HCT116 (cell line): ENCODE measurements around the gene C2CD2.

Experiments
- CEBPB ChIP-seq: IDR thresholded peaks from 2 replicates; pipeline ENCODE4 v1.6.1; 2012; ENCODE audit warnings: low read depth
- CTCF ChIP-seq, 3 experiments: fragments of 200-600 bp in 1 of 3; sonication (generic) in 1 of 3; IDR thresholded peaks in 2 of 3; conservative IDR thresholded peaks in 1 of 3; 2 replicates each; pipeline ENCODE4 v1.5.1; 2012 to 2017; ENCODE audit warnings: low read depth in 2 of 3, low read length in 2 of 3, antibody characterized with exemption in 1 of 3, borderline replicate concordance in 1 of 3, control low read depth in 1 of 3, mild to moderate bottlenecking in 1 of 3, mixed read lengths in 1 of 3, mixed run types in 1 of 3, moderate library complexity in 1 of 3; ENCODE audit not compliant: insufficient read depth in 1 of 3
- EZH2 ChIP-seq: fragments of 200-600 bp; sonication (generic); IDR thresholded peaks from 2 replicates; pipeline ENCODE4 v1.6.1; 2017; ENCODE audit warnings: antibody characterized with exemption, mixed run types
- MAX ChIP-seq: IDR thresholded peaks from 2 replicates; pipeline ENCODE4 v1.6.1; 2012
- POLR2A ChIP-seq: IDR thresholded peaks from 2 replicates; pipeline ENCODE4 v1.7.0; 2011; ENCODE audit warnings: borderline replicate concordance; ENCODE audit not compliant: insufficient read depth, insufficient read length; ENCODE audit errors: extremely low read depth
- POLR2AphosphoS5 ChIP-seq: IDR thresholded peaks from 2 replicates; pipeline ENCODE4 v1.6.1; 2011; ENCODE audit warnings: mild to moderate bottlenecking, low read depth, low read length, moderate library complexity
- RAD21 ChIP-seq: IDR thresholded peaks from 2 replicates; pipeline ENCODE4 v1.6.1; 2012; ENCODE audit warnings: low read depth, mild to moderate bottlenecking
- REST ChIP-seq: IDR thresholded peaks from 2 replicates; pipeline ENCODE4 v1.6.1; 2012; ENCODE audit warnings: low read depth
- SIN3A ChIP-seq: IDR thresholded peaks from 2 replicates; pipeline ENCODE4 v1.6.1; 2012; ENCODE audit warnings: low read depth
- SP1 ChIP-seq: IDR thresholded peaks from 2 replicates; pipeline ENCODE4 v1.6.1; 2012; ENCODE audit warnings: low read depth
- TCF7L2 ChIP-seq: IDR thresholded peaks from 2 replicates; pipeline ENCODE4 v1.7.0; 2011; ENCODE audit warnings: borderline replicate concordance, inconsistent platforms; ENCODE audit not compliant: insufficient read depth, insufficient read length; ENCODE audit errors: extremely low read depth
- YY1 ChIP-seq: IDR thresholded peaks from 2 replicates; pipeline ENCODE4 v1.6.1; 2011; ENCODE audit warnings: low read length, low read depth, moderate library complexity, mild to moderate bottlenecking; ENCODE audit not compliant: insufficient replicate concordance; ENCODE audit errors: extremely low read depth
- ZNF274 ChIP-seq: fragments of 200-500 bp; sonication (Bioruptor generic); IDR thresholded peaks from 2 replicates; pipeline ENCODE4 v1.6.1; 2014; ENCODE audit warnings: mild to moderate bottlenecking, low read depth, low read length, inconsistent platforms

GRCh38 chr21:41880153-41880552, 73.7 kb downstream of the C2CD2 start:
- TF ChIP-seq CTCF (IDR thresholded peaks at IDR 0.05 in 2 of 3, conservative IDR thresholded peaks at IDR 0.05 in 1 of 3; ENCODE audit: borderline replicate concordance in 1 of 3, insufficient read depth in 1 of 3, low read depth in 2 of 3, low read length in 2 of 3), result no peak
- TF ChIP-seq EZH2, result no peak
- TF ChIP-seq SIN3A, result no peak
- TF ChIP-seq SP1, result no peak
- TF ChIP-seq YY1, result no peak
- TF ChIP-seq CEBPB, result no peak
- TF ChIP-seq POLR2AphosphoS5, result no peak
- TF ChIP-seq POLR2A, result no peak
- no peak for TF ChIP-seq MAX
- no peak for TF ChIP-seq REST
- TF ChIP-seq RAD21, result no peak
- TF ChIP-seq TCF7L2, result no peak
- TF ChIP-seq ZNF274, result no peak
